IPS DF 19.7 (cell line): ENCODE results near the gene C13orf46.
"Not testable (repeated sequence)": the region's sequence is repeated elsewhere in the genome, so short reads cannot be mapped to it uniquely, and the experiment has no call there.

Source experiments
- DNase-seq: peaks from one replicate; pipeline ENCODE4 v3.0.0-alpha.2; 2013; ENCODE audit warnings: low read depth, low spot score

The C13orf46 gene

GRCh38 chr13:113923376-113924063 lies 50.4 kb downstream of the C13orf46 start:
- DNase-seq, result no peak

GRCh38 chr13:113922412-113923118 lies 51.3 kb downstream of the C13orf46 start:
- DNase-seq, result no peak

GRCh38 chr13:113921763-113922162 lies 52.1 kb downstream of the C13orf46 start:
- no peak for DNase-seq

- DNase-seq, result no peak
Observed at GRCh38 chr13:113920606-113921286, 53.1 kb downstream of the C13orf46 start.

GRCh38 chr13:113919761-113920559 lies 53.9 kb downstream of the C13orf46 start:
- DNase-seq, result no peak

- DNase-seq, result no peak
Observed at GRCh38 chr13:113918981-113919701, 54.7 kb downstream of the C13orf46 start.

- no peak for DNase-seq
Observed at GRCh38 chr13:113918580-113918979, 55.3 kb downstream of the C13orf46 start.

GRCh38 chr13:113917594-113918371 lies 56.1 kb downstream of the C13orf46 start:
- DNase-seq, result no peak

GRCh38 chr13:113917096-113917495 lies 56.8 kb downstream of the C13orf46 start:
- DNase-seq, result no peak

- no peak for DNase-seq
Observed at GRCh38 chr13:113916330-113916815, 57.5 kb downstream of the C13orf46 start.

- no peak for DNase-seq
Observed at GRCh38 chr13:113915786-113916329, 58.0 kb downstream of the C13orf46 start.

- DNase-seq, result no peak
Observed at GRCh38 chr13:113915012-113915763, 58.7 kb downstream of the C13orf46 start.

GRCh38 chr13:113914333-113915011 lies 59.4 kb downstream of the C13orf46 start:
- no peak for DNase-seq

- not testable (repeated sequence) for DNase-seq
Observed at GRCh38 chr13:113913838-113914237, 60.0 kb downstream of the C13orf46 start.

- DNase-seq, result not testable (repeated sequence)
Observed at GRCh38 chr13:113913408-113913807, 60.5 kb downstream of the C13orf46 start.

- no peak for DNase-seq
Observed at GRCh38 chr13:113912596-113912995, 61.3 kb downstream of the C13orf46 start.

GRCh38 chr13:113907635-113908617 lies 66.0 kb downstream of the C13orf46 start:
- no peak for DNase-seq
